Karpas-422 (cell line): ENCODE data around the gene VSIG1. TPM values are rescaled to one million over a fixed set of nuclear protein-coding genes. Genes with fewer than 3 reads are reported as not detected.
A peak's percentile ranks its signal among the peaks of the same experiment; 100 is the strongest.

Source experiments
- DNase-seq: peaks from one replicate; pipeline ENCODE4 v3.0.0-alpha.2; 2015
- H2AFZ ChIP-seq: fragments of 200-600 bp; sonication (generic); 2 replicates; pipeline ENCODE4 v1.6.1; 2014; ENCODE audit warnings: antibody characterized with exemption, low read length, mixed read lengths
- H3K27ac ChIP-seq: fragments of 200-600 bp; sonication (generic); 2 replicates; pipeline ENCODE4 v1.5.1; 2014; ENCODE audit warnings: mild to moderate bottlenecking, low read length, moderate library complexity
- H3K27me3 ChIP-seq: fragments of 200-600 bp; sonication (generic); 2 replicates; pipeline ENCODE4 v1.6.1; 2014; ENCODE audit warnings: low read length, mixed read lengths
- H3K36me3 ChIP-seq: fragments of 200-600 bp; sonication (generic); 2 replicates; pipeline ENCODE4 v1.6.1; 2014; ENCODE audit warnings: low read length, mixed read lengths; ENCODE audit not compliant: insufficient read depth
- H3K4me1 ChIP-seq: fragments of 200-600 bp; sonication (generic); 2 replicates; pipeline ENCODE4 v1.6.1; 2014; ENCODE audit warnings: mild to moderate bottlenecking, low read length, mixed read lengths
- H3K4me2 ChIP-seq: fragments of 200-600 bp; sonication (generic); 2 replicates; pipeline ENCODE4 v1.6.1; 2014; ENCODE audit warnings: low read length, low read depth, mild to moderate bottlenecking; ENCODE audit not compliant: poor library complexity, severe bottlenecking
- H3K4me3 ChIP-seq: fragments of 200-600 bp; sonication (generic); 2 replicates; pipeline ENCODE4 v1.5.1; 2014; ENCODE audit warnings: mild to moderate bottlenecking, antibody characterized with exemption, low read length, mixed read lengths
- H3K79me2 ChIP-seq: fragments of 200-600 bp; sonication (generic); 2 replicates; pipeline ENCODE4 v1.6.1; 2014; ENCODE audit warnings: mild to moderate bottlenecking, low read length, mixed read lengths
- H3K9ac ChIP-seq: fragments of 200-600 bp; sonication (generic); 2 replicates; pipeline ENCODE4 v1.6.0; 2014; ENCODE audit warnings: low read length
- H3K9me2 ChIP-seq: fragments of 200-600 bp; sonication (generic), shearing (Covaris generic); replicated peaks from 2 replicates; pipeline ENCODE4 v1.6.0; 2014; ENCODE audit warnings: mild to moderate bottlenecking, low read length, moderate library complexity; ENCODE audit not compliant: insufficient read depth
- H3K9me3 ChIP-seq: fragments of 300-700, 200-600 bp; sonication (generic); 2 replicates; pipeline ENCODE4 v1.6.1; 2014; ENCODE audit warnings: low read length, mixed read lengths
- H4K20me1 ChIP-seq: fragments of 200-600 bp; sonication (generic); 2 replicates; pipeline ENCODE4 v1.6.1; 2014; ENCODE audit warnings: mild to moderate bottlenecking, antibody characterized with exemption, low read length, low read depth; ENCODE audit not compliant: insufficient read depth
- total RNA-seq: library from RNA; depleted of rRNA; stranded (reverse); fragments of >200 nt; shearing (Covaris generic); gene quantifications from 2 replicates; pipeline ENCODE4 v1.2.3, GENCODE V29; 2014; ENCODE audit warnings: low replicate concordance

Gene VSIG1
- total RNA-seq, 1 experiment from 2014 or later = not detected

DNA sequence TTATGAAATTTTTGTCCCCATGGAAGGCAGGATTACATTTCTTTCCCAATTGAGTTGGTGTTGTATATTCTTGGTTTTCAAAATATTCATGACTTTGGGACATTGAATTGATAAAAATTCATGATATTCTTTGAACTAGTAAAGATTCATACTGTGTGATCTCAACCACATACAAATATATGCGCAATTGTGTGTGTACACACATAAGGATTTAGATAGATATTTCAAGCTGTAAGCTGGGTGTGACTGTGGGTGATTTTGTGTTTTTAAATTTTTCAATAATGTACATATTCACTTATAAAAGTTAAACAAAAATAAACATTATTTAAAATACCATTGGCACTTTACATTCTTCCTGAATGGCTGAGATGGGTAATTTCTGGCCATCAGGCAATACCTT is 19.5 kb upstream of the VSIG1 start:
- Histone ChIP-seq H3K9me2 (no peaks in the 10 kb centered on the region), H3K9ac (no peak overlapping the region)

DNA sequence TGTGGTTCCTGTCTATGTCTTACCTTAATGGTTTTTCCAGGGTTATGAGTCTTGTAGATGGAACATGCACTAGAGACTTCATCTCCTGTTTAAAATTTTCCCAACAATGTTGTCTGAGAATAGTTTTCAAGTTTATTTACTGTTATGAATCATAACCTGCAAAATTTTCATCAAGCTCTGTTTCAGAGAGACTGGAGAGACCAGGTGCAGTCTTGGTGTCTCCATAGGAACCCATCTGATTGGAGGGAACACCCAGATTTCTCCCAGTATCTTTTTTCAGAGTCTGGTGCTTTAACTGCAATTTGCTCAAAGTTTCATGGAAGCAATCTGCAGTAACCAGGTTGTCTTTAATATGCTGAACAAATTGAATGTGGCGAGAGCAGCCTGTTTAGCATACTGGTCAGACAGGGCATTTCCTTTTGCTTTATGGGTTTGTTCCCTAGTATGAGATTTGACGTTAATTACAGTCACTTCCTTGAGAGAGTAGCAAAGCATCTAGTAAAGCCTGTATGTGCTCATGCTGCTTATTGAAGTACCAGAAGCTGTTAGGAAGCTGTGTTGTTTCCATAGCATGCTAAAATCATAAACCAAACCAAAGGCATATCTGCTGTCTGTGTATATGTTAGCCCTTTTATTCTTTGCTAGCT is 18.8 kb upstream of the VSIG1 start:
- no peaks in the 10 kb centered on the region for H4K20me1 ChIP-seq
- H3K36me3 ChIP-seq = no peaks in the 10 kb centered on the region
- H3K27me3 ChIP-seq = no peaks in the 10 kb centered on the region
- peaks cover 12% of the 10 kb centered on the region for H3K4me1 ChIP-seq
- no peak for DNase-seq
- H3K4me2 ChIP-seq = no peak overlapping the region
- H2AFZ ChIP-seq = no peak overlapping the region
- no peaks in the 10 kb centered on the region for H3K9me3 ChIP-seq
- no peak overlapping the region for H3K9ac ChIP-seq
- no peak overlapping the region for H3K27ac ChIP-seq
- H3K4me3 ChIP-seq = no peak overlapping the region
- no peaks in the 10 kb centered on the region for H3K79me2 ChIP-seq
- H3K9me2 ChIP-seq = no peaks in the 10 kb centered on the region

More for the DNA sequence above, 19.5 kb upstream of the VSIG1 start:
- Histone ChIP-seq H4K20me1 (no peaks in the 10 kb centered on the region), H3K27ac (no peak overlapping the region), H3K4me3 (no peak overlapping the region), H3K36me3 (no peaks in the 10 kb centered on the region), H3K4me2 (no peak overlapping the region), H3K27me3 (no peaks in the 10 kb centered on the region), H3K9me3 (no peaks in the 10 kb centered on the region), H3K79me2 (no peaks in the 10 kb centered on the region), H3K4me1 (peaks cover 10% of the 10 kb centered on the region), H2AFZ (no peak overlapping the region)
- DNase-seq = no peak

DNA sequence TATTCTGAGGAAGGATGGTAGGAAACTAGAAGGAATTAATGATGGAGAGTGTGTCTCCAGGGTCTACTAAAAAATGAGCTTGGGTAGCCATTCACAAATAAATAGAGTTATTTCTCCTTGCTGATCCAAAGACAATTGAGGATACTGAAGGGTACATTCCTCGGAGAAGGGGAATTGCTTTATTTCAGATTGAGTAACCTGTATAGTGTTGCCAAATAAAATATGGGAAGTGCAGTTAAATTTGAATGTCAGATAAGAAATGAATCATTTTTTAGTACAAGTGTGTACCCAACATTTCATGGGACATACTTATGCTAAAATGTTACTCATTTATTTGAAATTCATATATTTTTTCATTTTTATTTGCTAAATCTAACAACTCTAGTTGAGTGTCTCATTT is 16.0 kb upstream of the VSIG1 start:
- Histone ChIP-seq H3K79me2 (no peaks in the 10 kb centered on the region), H2AFZ (no peak overlapping the region), H3K9me3 (no peaks in the 10 kb centered on the region), H3K9me2 (no peaks in the 10 kb centered on the region), H4K20me1 (no peaks in the 10 kb centered on the region), H3K4me2 (no peak overlapping the region), H3K36me3 (no peaks in the 10 kb centered on the region), H3K27ac (no peak overlapping the region), H3K4me3 (no peak overlapping the region), H3K27me3 (no peaks in the 10 kb centered on the region), H3K9ac (no peak overlapping the region), H3K4me1 (peaks cover 12% of the 10 kb centered on the region)
- DNase-seq = no peak

DNA sequence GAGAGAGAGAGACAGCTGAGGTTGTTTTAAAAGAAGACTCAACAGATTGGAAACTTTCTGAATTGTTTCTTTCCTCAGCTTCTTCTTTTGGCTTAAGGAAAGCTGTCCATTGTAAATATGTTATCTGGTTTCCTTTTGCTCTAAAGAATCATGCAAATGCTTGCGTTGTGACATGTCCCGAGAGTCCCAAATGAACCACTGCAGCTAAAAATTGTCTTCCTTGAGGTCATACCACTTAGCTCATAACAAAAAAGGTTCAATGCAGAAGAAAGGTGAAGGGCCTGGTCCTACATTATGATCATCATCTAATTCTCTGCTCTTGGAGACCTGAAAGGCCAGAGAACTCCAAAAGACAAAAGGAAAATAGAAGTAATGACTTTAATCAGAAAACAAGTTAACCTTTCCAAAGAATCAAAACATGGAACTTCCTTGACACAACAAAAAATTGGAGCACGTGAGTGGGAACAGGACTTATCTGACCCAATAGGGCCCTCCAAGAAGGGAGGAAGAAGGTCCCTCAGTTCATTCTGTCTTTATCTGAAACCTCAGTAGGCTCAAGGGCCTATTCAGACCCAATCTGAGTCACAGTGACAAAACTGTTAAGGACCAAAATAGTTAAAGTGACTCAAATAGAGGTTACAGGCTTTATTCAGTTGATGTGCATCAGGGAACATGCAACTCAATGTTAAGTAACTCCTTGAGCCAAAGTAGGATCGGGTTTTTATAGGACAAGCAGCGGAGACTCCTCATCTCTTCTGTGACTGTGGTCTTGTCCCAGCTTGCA is 14.7 kb upstream of the VSIG1 start:
- no peak overlapping the region for H3K4me3 ChIP-seq
- no peaks in the 10 kb centered on the region for H3K79me2 ChIP-seq
- no peak overlapping the region for H3K9ac ChIP-seq
- H4K20me1 ChIP-seq = no peaks in the 10 kb centered on the region
- peaks cover 12% of the 10 kb centered on the region for H3K4me1 ChIP-seq
- H2AFZ ChIP-seq = no peak overlapping the region
- no peak overlapping the region for H3K27ac ChIP-seq
- no peaks in the 10 kb centered on the region for H3K27me3 ChIP-seq
- H3K4me2 ChIP-seq = no peak overlapping the region
- H3K36me3 ChIP-seq = no peaks in the 10 kb centered on the region
- H3K9me2 ChIP-seq = no peaks in the 10 kb centered on the region
- no peak for DNase-seq
- no peaks in the 10 kb centered on the region for H3K9me3 ChIP-seq

DNA sequence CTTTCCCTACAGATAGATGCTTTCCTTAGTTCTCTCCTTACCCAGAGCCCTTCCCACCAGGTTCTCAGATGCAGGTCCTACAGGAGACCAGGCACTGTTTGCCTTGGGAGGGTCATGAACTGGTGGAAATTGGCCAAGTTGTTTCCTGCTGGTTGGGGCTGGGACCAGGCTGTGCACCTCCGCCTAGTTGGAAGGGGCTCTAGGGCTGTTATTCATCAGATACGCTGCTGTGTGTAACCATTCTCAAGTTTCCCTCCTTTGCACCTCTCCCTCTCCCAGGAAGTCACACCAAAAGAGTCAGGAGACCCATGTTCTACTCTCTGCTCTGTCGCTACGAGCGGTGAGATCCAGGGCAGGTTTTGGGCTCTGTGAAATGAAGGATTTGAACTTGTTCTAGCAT is 11.9 kb upstream of the VSIG1 start:
- no peak for DNase-seq
- no peaks in the 10 kb centered on the region for H4K20me1 ChIP-seq
- H3K9ac ChIP-seq = no peak overlapping the region
- H3K36me3 ChIP-seq = no peaks in the 10 kb centered on the region
- no peak overlapping the region for H2AFZ ChIP-seq
- H3K9me2 ChIP-seq = no peaks in the 10 kb centered on the region
- H3K4me1 ChIP-seq = peaks cover 12% of the 10 kb centered on the region
- H3K27me3 ChIP-seq = no peaks in the 10 kb centered on the region
- no peak overlapping the region for H3K27ac ChIP-seq
- no peaks in the 10 kb centered on the region for H3K9me3 ChIP-seq
- no peak overlapping the region for H3K4me3 ChIP-seq
- H3K4me2 ChIP-seq = no peak overlapping the region
- no peaks in the 10 kb centered on the region for H3K79me2 ChIP-seq

DNA sequence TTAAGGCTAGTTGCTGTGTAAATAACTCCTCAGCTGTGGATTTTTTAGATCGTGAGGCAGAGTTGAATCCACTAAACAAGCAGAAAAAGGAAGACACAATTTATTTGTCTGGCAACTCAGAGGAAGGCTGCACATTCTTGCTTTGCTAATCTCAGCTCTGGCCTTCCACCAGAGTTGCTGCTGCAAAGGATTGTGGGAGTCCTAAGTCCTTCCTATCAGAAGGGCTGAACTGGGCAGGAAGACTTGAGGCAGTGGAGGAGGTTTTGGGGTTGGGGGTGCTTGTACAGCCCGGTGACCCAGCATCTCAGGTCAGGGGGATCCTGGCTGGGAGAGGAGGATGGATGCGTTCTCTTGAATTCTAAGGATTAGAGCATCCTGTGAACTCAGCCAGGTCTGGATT is 11.0 kb upstream of the VSIG1 start:
- no peak overlapping the region for H3K4me2 ChIP-seq
- no peaks in the 10 kb centered on the region for H3K9me3 ChIP-seq
- H3K9ac ChIP-seq = no peak overlapping the region
- H4K20me1 ChIP-seq = no peaks in the 10 kb centered on the region
- H3K79me2 ChIP-seq = no peaks in the 10 kb centered on the region
- H3K4me1 ChIP-seq = peaks cover 12% of the 10 kb centered on the region
- H3K9me2 ChIP-seq = no peaks in the 10 kb centered on the region
- H3K36me3 ChIP-seq = no peaks in the 10 kb centered on the region
- H3K27me3 ChIP-seq = no peaks in the 10 kb centered on the region
- peak overlapping the region; percentile 71; the same call in 1 of the 2 replicates for H2AFZ ChIP-seq
- H3K27ac ChIP-seq = no peak overlapping the region
- no peak overlapping the region for H3K4me3 ChIP-seq
- no peak for DNase-seq

DNA sequence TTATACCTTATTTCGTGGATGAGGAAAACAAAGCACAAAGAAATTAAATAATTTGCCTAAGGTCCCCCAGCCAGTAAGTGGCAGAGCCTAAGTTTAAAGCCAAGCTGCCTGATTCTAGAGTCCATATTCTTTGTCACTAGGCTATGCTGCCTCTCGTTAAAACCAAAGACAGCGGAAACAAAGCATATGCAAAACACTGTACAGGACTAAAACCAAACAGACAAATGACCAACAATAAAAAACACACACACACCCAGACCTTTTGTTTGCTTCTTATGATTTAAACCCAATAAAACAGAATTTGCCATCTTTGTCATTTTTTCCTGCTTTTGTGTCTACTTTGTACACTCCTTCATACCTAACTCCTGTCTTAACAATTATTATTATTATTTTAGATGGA is 10.1 kb upstream of the VSIG1 start:
- no peaks in the 10 kb centered on the region for H3K27me3 ChIP-seq
- H3K79me2 ChIP-seq = no peaks in the 10 kb centered on the region
- H4K20me1 ChIP-seq = no peaks in the 10 kb centered on the region
- no peaks in the 10 kb centered on the region for H3K9me3 ChIP-seq
- no peak for DNase-seq
- H3K4me3 ChIP-seq = no peak overlapping the region
- no peak overlapping the region for H2AFZ ChIP-seq
- H3K27ac ChIP-seq = no peak overlapping the region
- H3K36me3 ChIP-seq = no peaks in the 10 kb centered on the region
- H3K4me2 ChIP-seq = no peak overlapping the region
- peaks cover 9% of the 10 kb centered on the region for H3K4me1 ChIP-seq
- H3K9me2 ChIP-seq = no peaks in the 10 kb centered on the region
- H3K9ac ChIP-seq = no peak overlapping the region

DNA sequence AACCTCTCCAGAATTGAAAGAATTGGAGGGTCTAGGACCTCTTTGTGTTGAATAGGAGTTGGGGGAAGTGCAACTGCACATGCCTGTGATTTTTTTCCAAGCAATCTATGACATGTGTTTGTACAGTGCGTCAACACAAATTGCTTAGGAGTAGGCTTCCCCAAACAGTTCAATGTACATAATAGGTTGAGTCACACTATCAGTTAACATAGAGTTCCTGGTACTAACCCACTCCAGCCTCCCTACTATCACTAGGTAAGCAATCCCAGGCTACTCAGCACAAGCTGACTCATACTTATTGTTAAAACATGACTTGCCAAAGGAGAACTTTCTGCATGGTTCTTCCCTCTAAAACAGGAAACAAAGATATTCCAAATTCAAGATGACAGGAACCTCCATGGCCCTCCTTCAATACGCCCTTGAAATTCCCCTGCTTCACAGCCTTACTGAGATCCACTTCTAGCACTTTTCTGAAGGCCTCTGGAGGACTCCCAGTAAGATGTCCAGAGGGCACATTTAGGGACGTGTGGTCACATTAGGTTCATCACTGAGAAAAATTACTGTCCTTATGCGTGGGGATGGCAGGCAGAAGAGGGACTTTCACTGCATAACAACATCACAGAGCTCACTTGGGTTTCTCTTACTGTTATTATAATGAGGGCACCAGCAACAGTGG is 8.4 kb upstream of the VSIG1 start:
- no peak for DNase-seq
- Histone ChIP-seq H4K20me1 (no peaks in the 10 kb centered on the region), H3K79me2 (no peaks in the 10 kb centered on the region), H3K9me2 (no peaks in the 10 kb centered on the region), H3K4me2 (no peak overlapping the region), H3K4me3 (no peak overlapping the region), H2AFZ (no peak overlapping the region), H3K36me3 (no peaks in the 10 kb centered on the region), H3K27ac (no peak overlapping the region), H3K9me3 (no peaks in the 10 kb centered on the region), H3K9ac (no peak overlapping the region), H3K27me3 (no peaks in the 10 kb centered on the region), H3K4me1 (no peaks in the 10 kb centered on the region)
